ENCODE data around the gene OR2A25.

The OR2A25 gene

DNA sequence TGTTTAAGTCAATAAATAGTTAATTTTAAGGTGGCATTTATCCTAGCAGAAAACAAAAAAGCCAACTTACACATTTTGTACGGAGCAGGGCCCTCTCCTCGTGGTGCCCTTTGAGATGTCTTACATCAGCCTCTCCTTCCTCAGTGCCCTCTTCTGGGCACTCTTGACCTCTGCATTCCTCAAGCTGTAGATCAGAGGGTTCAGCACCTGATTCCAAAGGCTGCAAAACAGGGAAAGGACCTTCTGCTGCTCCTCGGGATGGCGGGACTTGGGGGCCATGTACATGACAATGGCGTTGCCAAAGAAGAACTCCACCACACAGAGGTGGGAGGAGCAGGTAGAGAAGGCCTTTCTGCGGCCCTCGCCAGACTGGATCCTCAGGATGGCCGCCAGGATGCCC lies 48.7 kb downstream of the OR2A25 start:
- Histone ChIP-seq H3K4me1 (ENCODE audit: insufficient read depth, poor library complexity, severe bottlenecking) (no peaks in the 10 kb centered on the region), H3K27ac (ENCODE audit: poor library complexity, severe bottlenecking) (no peak overlapping the region), H3K4me3 (ENCODE audit: severe bottlenecking) (no peak overlapping the region), H3K36me3 (ENCODE audit: low read depth) (no peaks in the 10 kb centered on the region), H3K27me3 (ENCODE audit: insufficient read depth, poor library complexity, severe bottlenecking) (peaks cover 3% of the 10 kb centered on the region), H3K9me3 (ENCODE audit: severe bottlenecking) (no peaks in the 10 kb centered on the region)
- TF ChIP-seq, protein P1, sequence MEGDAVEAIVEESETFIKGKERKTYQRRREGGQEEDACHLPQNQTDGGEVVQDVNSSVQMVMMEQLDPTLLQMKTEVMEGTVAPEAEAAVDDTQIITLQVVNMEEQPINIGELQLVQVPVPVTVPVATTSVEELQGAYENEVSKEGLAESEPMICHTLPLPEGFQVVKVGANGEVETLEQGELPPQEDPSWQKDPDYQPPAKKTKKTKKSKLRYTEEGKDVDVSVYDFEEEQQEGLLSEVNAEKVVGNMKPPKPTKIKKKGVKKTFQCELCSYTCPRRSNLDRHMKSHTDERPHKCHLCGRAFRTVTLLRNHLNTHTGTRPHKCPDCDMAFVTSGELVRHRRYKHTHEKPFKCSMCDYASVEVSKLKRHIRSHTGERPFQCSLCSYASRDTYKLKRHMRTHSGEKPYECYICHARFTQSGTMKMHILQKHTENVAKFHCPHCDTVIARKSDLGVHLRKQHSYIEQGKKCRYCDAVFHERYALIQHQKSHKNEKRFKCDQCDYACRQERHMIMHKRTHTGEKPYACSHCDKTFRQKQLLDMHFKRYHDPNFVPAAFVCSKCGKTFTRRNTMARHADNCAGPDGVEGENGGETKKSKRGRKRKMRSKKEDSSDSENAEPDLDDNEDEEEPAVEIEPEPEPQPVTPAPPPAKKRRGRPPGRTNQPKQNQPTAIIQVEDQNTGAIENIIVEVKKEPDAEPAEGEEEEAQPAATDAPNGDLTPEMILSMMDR (IDR thresholded peaks at IDR 0.05; ENCODE audit: poor library complexity, severe bottlenecking), result no peak
- DNase-seq (ENCODE audit: low spot score) (no peak), ATAC-seq (ENCODE audit: low read depth) (no peak)

GRCh38 chr7:144122876-144123275 lies 53.3 kb downstream of the OR2A25 start, which contains the start of gene OR2A14:
Gene OR2A14 (plus strand): TSS chr7:144123176. CDS start chr7:144129113, 5,937 bp downstream.
- no peaks in the 10 kb centered on the region for H3K4me1 ChIP-seq (ENCODE audit: insufficient read depth, poor library complexity, severe bottlenecking)
- no peak within 1 kb of the TSS for H3K27ac ChIP-seq (ENCODE audit: poor library complexity, severe bottlenecking)
- no peaks in the 10 kb centered on the region for H3K36me3 ChIP-seq (ENCODE audit: low read depth)
- no peaks in the 10 kb centered on the region for H3K27me3 ChIP-seq (ENCODE audit: insufficient read depth, poor library complexity, severe bottlenecking)
- TF ChIP-seq, protein P1 (IDR thresholded peaks at IDR 0.05; ENCODE audit: poor library complexity, severe bottlenecking), result no peak
- DNase-seq (ENCODE audit: low spot score), result no peak
- no peak within 1 kb of the TSS for H3K4me3 ChIP-seq (ENCODE audit: severe bottlenecking)
- H3K9me3 ChIP-seq (ENCODE audit: severe bottlenecking), result no peaks in the 10 kb centered on the region
- ATAC-seq (ENCODE audit: low read depth), result no peak
